Erythroblast (primary cell): ENCODE data around the gene ZNF773.
"Not testable (repeated sequence)": the region's sequence is repeated elsewhere in the genome, so short reads cannot be mapped to it uniquely, and the experiment has no call there.

Source experiments
- DNase-seq, 2 experiments: peaks; one replicate each; lab custom pipeline; 2025; lab: John Stamatoyannopoulos, UW
- GATA1 ChIP-seq: IDR thresholded peaks from 2 replicates; pipeline ENCODE4 v1.6.1; 2011; ENCODE audit warnings: low read depth, mild to moderate bottlenecking, control low read depth, low read length, moderate library complexity
- POLR2A ChIP-seq: IDR thresholded peaks from 2 replicates; pipeline ENCODE4 v1.6.1; 2011; ENCODE audit warnings: mild to moderate bottlenecking, low read length

Gene ZNF773

GRCh38 chr19:57499680-57500395, at the start of gene ZNF773:
TSS of gene ZNF773 (plus strand) at chr19:57499938. CDS start at chr19:57500081, 143 bp downstream.
- peak; percentile 72 for TF ChIP-seq POLR2A

GRCh38 chr19:57452307-57452706, 47.4 kb upstream of the ZNF773 start:
- DNase-seq, result no peak
- TF ChIP-seq GATA1, result no peak
- TF ChIP-seq POLR2A, result no peak

More at GRCh38 chr19:57499680-57500395, at the start of gene ZNF773:
- DNase-seq, result peak; percentile 97 to 98

DNA sequence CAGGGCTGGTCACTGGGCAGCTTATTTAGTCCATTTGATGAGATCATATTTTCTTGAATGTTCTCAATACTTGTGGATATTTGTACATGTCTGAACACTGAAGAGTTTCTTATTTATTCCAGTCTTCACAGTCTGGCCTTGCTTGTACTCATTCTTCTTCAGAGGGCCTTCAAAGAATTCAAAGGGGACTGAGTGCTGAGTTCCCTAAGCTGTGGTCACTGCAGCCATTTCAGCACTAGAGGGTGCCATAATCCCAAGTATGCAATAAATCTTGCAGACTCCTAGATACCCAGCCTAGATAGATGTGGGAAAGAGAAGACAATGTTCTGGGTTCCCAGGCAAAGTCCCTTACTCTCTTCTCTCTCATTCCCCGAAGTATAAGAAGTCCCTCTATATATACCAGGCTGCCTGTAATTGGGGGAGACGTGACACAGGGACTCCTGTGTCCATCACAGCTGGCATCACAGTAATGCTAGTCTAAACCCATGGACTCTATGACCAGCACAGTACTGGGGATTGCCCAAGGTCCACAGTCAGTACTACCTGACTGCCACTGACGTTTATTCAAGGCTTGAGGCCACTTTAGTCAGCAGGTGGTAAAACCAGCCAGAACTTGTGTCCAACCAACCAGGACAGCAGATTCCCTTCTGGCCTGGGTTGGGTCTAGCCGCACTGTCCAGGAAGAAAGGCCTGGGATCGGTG, 33.9 kb upstream of the ZNF773 start:
- peak; percentile 70 to 77 for DNase-seq
- no peak for TF ChIP-seq POLR2A
- TF ChIP-seq GATA1, result no peak

GRCh38 chr19:57466489-57466888, 33.2 kb upstream of the ZNF773 start:
- DNase-seq, result no peak
- TF ChIP-seq GATA1 (no peak), POLR2A (no peak)

- no peak for TF ChIP-seq POLR2A
- TF ChIP-seq GATA1, result no peak
Measured at GRCh38 chr19:57473646-57474045, 26.1 kb upstream of the ZNF773 start.

DNA sequence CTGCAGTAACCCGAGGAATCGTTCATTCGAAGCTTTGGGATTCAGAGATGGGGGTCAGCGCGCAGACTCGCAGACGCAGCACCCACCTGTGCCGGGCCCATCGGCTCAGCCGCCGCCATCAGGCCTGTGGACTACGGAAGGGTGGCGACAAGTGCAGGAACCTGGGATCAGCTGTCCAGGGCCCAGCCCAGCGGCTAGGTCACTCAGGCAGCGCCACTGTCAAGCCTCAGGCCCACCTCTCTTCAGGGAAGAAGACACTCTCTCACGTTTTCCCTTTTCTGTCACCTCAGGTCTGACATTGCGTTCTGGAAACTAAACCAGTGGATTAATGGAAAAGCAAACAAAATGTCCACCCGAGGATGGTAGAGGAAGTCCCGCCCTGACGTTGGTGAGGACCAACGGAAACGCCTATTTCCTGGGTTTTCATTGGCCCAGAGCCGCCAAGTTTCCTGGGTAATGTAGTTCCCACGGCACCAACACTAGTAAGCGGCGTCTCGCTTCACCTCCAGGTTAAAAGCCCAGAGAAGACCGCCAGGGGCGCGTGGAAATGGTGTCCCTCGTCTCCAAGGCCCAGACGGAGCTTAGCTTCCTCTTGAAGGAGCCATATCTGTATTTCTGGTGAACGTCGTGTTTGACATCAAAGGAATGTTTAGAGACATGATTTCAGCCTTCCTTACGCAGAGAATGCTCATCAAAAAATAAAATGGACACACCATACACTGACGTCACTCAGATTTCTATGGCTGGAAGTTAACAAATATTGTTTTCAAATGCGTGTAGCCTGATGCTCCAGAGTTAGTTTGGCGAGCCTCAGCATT, 22.3 kb upstream of the ZNF773 start, which contains the start of gene ZNF772:
ZNF772 (minus strand) TSS at position 376 of the 818 bp plus-strand sequence; CDS start at position 119, 257 bp downstream.
- peak; percentile 93 to 94 for DNase-seq
- no peak for TF ChIP-seq GATA1
- peak; percentile 38 for TF ChIP-seq POLR2A

More at GRCh38 chr19:57473646-57474045, 26.1 kb upstream of the ZNF773 start:
- peak; percentile 6 to 33 for DNase-seq

- TF ChIP-seq GATA1 (peak; percentile 39), POLR2A (peak; percentile 60)
- peak; percentile 85 to 90 for DNase-seq
Measured at GRCh38 chr19:57487477-57488298, 12.1 kb upstream of the ZNF773 start, which contains the start of gene ZNF419. TSS of gene ZNF419 (plus strand) at chr19:57487750. CDS start at chr19:57487951, 201 bp downstream.

DNA sequence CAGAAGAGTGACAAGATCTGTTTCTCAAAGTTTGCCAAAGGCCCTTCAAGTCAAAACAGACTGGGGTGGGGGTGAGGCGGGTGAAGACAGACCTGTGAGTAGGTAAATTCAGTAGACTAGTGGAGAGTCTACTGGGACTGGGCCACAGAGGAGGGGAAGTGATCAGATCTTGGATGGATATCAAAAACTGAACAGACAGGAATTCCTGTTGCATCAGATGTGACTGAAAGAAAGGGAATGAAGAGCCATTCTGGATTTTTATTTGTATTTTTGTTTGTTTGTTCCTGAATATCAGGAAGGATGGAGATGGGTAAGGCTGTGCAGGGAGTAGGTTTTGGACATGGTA, 11.5 kb upstream of the ZNF773 start:
- not testable (repeated sequence) for DNase-seq

- peak; percentile 32 to 43 for DNase-seq
Measured at GRCh38 chr19:57499332-57499679, 432 bp upstream of the ZNF773 start.

DNA sequence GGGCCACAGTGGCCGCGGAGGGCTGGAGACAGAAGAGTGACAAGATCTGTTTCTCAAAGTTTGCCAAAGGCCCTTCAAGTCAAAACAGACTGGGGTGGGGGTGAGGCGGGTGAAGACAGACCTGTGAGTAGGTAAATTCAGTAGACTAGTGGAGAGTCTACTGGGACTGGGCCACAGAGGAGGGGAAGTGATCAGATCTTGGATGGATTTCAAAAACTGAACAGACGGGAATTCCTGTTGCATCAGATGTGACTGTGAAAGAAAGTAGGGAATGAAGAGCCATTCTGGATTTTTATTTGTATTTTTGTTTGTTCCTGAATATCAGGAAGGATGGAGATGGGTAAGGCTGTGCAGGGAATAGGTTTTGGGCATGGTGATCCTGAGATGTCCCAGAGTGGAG, 662 bp downstream of the ZNF773 start:
- not testable (repeated sequence) for DNase-seq

GRCh38 chr19:57506163-57506562, 6.4 kb downstream of the ZNF773 start:
- TF ChIP-seq POLR2A, result no peak
- TF ChIP-seq GATA1, result no peak
- DNase-seq, result peak in 1 of 2 experiments; percentile 16

DNA sequence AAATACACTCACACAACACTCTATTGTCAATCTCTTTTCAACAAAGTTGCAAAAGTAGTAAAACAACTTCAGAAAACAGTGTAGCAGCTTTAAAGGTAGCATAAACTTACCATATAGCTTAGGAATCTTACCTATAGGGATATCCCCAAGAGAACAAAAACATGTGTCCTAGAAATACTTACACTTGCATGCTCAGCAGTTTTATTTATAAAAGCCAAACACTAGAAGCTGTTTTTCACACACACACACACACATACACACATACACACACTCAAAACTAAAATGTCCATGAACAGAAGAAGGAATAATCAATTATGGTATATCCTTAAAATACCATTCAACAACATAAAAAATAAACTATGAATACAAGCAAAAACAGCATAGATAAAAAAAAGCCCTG, 11.7 kb downstream of the ZNF773 start:
- DNase-seq, result no peak
- TF ChIP-seq GATA1 (no peak), POLR2A (no peak)

GRCh38 chr19:57512845-57513244, 13.1 kb downstream of the ZNF773 start:
- DNase-seq, result peak; percentile 46 to 60
- no peak for TF ChIP-seq POLR2A
- TF ChIP-seq GATA1, result no peak

- TF ChIP-seq POLR2A (no peak), GATA1 (no peak)
- DNase-seq, result no peak
Measured at GRCh38 chr19:57515255-57515654, 15.5 kb downstream of the ZNF773 start.

DNA sequence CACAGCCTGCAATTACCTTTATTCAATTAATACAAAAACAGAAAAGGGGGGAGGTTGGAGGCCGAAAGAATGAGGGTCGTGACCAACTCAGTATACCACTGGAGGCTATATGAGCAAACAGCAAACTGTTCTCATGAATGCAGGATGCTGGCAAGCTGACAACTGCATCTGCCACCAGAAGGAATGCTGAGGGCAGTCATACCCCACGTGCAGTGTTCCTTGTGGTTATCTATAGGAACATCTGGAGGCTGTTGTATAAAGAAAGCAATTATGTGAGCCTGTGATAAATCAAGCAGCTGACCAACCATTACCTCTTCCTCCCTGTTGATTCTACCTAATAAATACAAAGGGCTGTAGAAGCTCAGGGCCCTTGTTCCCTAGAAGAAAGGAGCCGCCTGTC, 18.3 kb downstream of the ZNF773 start:
- peak in 1 of 2 experiments; percentile 45 for DNase-seq
